Limb (tissue), 2 donors: ENCODE results near the gene TAF1C.
A peak's percentile ranks its signal among the peaks of the same experiment; 100 is the strongest.

ENCODE experiments used
- DNase-seq, 2 donors: peaks; one replicate each; pipeline ENCODE4 v3.0.0-alpha.2; 2016; ENCODE audit errors: extremely low spot score in 2 of 2

The TAF1C gene

GRCh38 chr16:84161037-84161436, 25.8 kb downstream of the TAF1C start:
- no peak for DNase-seq

GRCh38 chr16:84159800-84160199, 27.1 kb downstream of the TAF1C start:
- no peak for DNase-seq

- DNase-seq = no peak
Measured at GRCh38 chr16:84159007-84159406, 27.9 kb downstream of the TAF1C start.

GRCh38 chr16:84156342-84156784, 30.5 kb downstream of the TAF1C start:
- DNase-seq = no peak

- no peak for DNase-seq
Measured at GRCh38 chr16:84155771-84156170, 31.1 kb downstream of the TAF1C start.

- no peak for DNase-seq
Measured at GRCh38 chr16:84155226-84155625, 31.6 kb downstream of the TAF1C start.

- DNase-seq = no peak
Measured at GRCh38 chr16:84153660-84154214, 33.1 kb downstream of the TAF1C start.

GRCh38 chr16:84150926-84151325, 35.9 kb downstream of the TAF1C start:
- no peak for DNase-seq

GRCh38 chr16:84144859-84145639, 41.8 kb downstream of the TAF1C start, which contains the start of the genes DNAAF1 and HSDL1:
Gene DNAAF1, plus strand, starts transcription at chr16:84145308. Its CDS starts 133 bp downstream, at chr16:84145441.
Gene HSDL1, minus strand, starts transcription at chr16:84145177. Its CDS starts 13,856 bp downstream, at chr16:84131321.
- DNase-seq = peak; percentile 85 to 98

GRCh38 chr16:84144209-84144858, 42.5 kb downstream of the TAF1C start:
- DNase-seq = peak in 1 of 2 donors; percentile 53

GRCh38 chr16:84143784-84144199, 43.1 kb downstream of the TAF1C start:
- no peak for DNase-seq

GRCh38 chr16:84143081-84143480, 43.8 kb downstream of the TAF1C start:
- no peak for DNase-seq

- no peak for DNase-seq
Measured at GRCh38 chr16:84141143-84141670, 45.6 kb downstream of the TAF1C start.

- no peak for DNase-seq
Measured at GRCh38 chr16:84139628-84140258, 47.1 kb downstream of the TAF1C start.

- peak in 1 of 2 donors; percentile 10 for DNase-seq
Measured at GRCh38 chr16:84138824-84139627, 47.8 kb downstream of the TAF1C start.

- no peak for DNase-seq
Measured at GRCh38 chr16:84138500-84138823, 48.4 kb downstream of the TAF1C start.

- DNase-seq = no peak
Measured at GRCh38 chr16:84137769-84138357, 49.0 kb downstream of the TAF1C start.

- no peak for DNase-seq
Measured at GRCh38 chr16:84137287-84137686, 49.6 kb downstream of the TAF1C start.

- no peak for DNase-seq
Measured at GRCh38 chr16:84136331-84137125, 50.3 kb downstream of the TAF1C start.
